Adrenal gland (tissue), 12 donors: ENCODE data around the gene STARD9. TPM values are rescaled to one million over a fixed set of nuclear protein-coding genes. Genes with fewer than 3 reads are reported as not detected.

ENCODE experiments used
- DNase-seq, 7 donors: peaks; one replicate each; pipeline ENCODE4 v3.0.0-alpha.2; 2019 to 2020
- H3K27ac ChIP-seq, 5 donors: fragments of 200-600 bp; sonication (generic) in 4 of 5; 1 replicate in 3 of 5; 2 replicates in 2 of 5; pipeline versions ENCODE4 v1.5.1 to v1.8.0; 2016 to 2020; ENCODE audit warnings: mild to moderate bottlenecking in 1 of 5
- H3K27me3 ChIP-seq: fragments of 200-600 bp; 2 replicates; pipeline ENCODE4 v1.8.0; 2021
- H3K36me3 ChIP-seq, 2 donors: fragments of 200-600 bp; replicated peaks in 1 of 2; 1 replicate in 1 of 2; 2 replicates in 1 of 2; pipeline versions ENCODE4 v1.5.1 to v1.8.0; 2018 to 2022
- H3K4me1 ChIP-seq, 2 donors: fragments of 200-600 bp; replicated peaks in 1 of 2; 1 replicate in 1 of 2; 2 replicates in 1 of 2; pipeline versions ENCODE4 v1.5.1 to v1.8.0; 2018 to 2021
- H3K4me3 ChIP-seq, 4 donors: fragments of 200-600 bp; sonication (generic) in 3 of 4; one replicate each; pipeline ENCODE4 v1.5.1; 2016 to 2018
- H3K9me3 ChIP-seq, 3 donors: fragments of 200-600 bp; sonication (generic) in 1 of 3; replicated peaks in 1 of 3; 1 replicate in 2 of 3; 2 replicates in 1 of 3; pipeline versions ENCODE4 v1.5.1 to v1.8.0; 2016 to 2021
- POLR2A ChIP-seq, 2 donors: fragments of 450-650 bp; IDR thresholded peaks; one replicate each; pipeline ENCODE4 v1.6.1; 2017; ENCODE audit warnings: antibody characterized with exemption in 2 of 2, mild to moderate bottlenecking in 2 of 2, moderate library complexity in 1 of 2
- WGBS, 4 donors: extraction: QIAGEN DNeasy Blood & Tissue Kit in 2 of 4; methylation state at CpG; one replicate each; pipeline versions ENCODE4 v1.1.5 to v1.1.7; 2013 to 2017; 5-methylcytosine and 5-hydroxymethylcytosine counted together
- intact Hi-C, 2 donors: fragments of 100-400 bp; cut with DNase I; formaldehyde crosslinking; loops; one replicate each; pipeline versions ENCODE4 v1.14.1 to v1.15.0; 2022 to 2023
- polyA plus RNA-seq, 3 donors: library from polyadenylated mRNA; stranded (reverse); fragments of 200-250 nt in 2 of 3; fragments of 350-450 nt in 1 of 3; fragmentation: Illumina TruSeq in 1 of 3; extraction: RNeasy Lipid Tissue Mini Kit (QIAGEN cat#74804) in 1 of 3; gene quantifications; one replicate each; pipeline ENCODE4 v1.2.3, GENCODE V29; 2013 to 2014
- total RNA-seq, 9 donors: library from RNA; depleted of rRNA in 4 of 9; stranded (reverse); fragments of >200 nt in 4 of 9; fragments of 120-200 nt in 1 of 9; fragmentation: NEBNext Ultra II Directional in 1 of 9; extraction: Animal tissue kit (Norgen Biotek cat#: 25700) in 1 of 9; gene quantifications; one replicate each; pipeline versions ENCODE4 v1.1.0 to v1.2.4, GENCODE V29; 2013 to 2023
- TF ChIP-seq, protein P1 (sequence below), 6 experiments: fragments of 450-650 bp in 4 of 6; fragments of 200-600 bp in 2 of 6; sonication (generic) in 1 of 6; IDR thresholded peaks; 1 replicate in 5 of 6; 2 replicates in 1 of 6; pipeline versions ENCODE4 v1.5.1 to v1.8.0; 2016 to 2021; ENCODE audit warnings: antibody characterized with exemption in 6 of 6, mild to moderate bottlenecking in 2 of 6, moderate library complexity in 1 of 6
- donor health status: healthy with polysubstance abuse.
- donor health status: Bipolar disorder and iron deficiency.
- donor health status: DM: yes; HTN: yes; CAD: no.
- donor health status: DM: no; HTN: no; CAD: no.
- donor health status: DM: no; HTN: no; CAD: no.
- donor health status: DM: yes; HTN: yes; CAD: no.

The STARD9 gene
- total and polyA plus RNA-seq, 12 donors = 0.71 to 8.7 (median 3.5) TPM

DNA sequence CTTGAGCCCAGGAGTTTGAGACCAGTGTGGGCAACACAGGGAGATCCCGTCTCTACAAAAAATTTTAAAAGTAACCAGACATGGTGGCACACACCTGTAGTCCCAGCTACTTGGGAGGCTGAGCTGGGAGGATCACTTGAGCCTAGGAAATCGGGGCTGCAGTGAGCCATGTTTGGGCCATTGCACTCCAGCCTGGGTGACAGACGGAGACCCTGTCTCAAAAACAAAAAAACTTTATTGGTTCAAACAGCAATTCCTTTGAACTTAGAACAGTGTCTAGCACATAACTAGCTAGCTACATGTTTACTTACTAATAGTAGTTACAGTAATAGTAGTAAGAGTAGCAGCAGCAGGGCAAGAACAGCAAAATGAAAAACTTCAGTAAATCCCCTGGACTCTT, 16.7 kb upstream of the STARD9 start:
- Histone ChIP-seq H3K27ac (no peak overlapping the region), H3K9me3 (no peaks in the 10 kb centered on the region), H3K27me3 (no peaks in the 10 kb centered on the region), H3K4me3 (no peak overlapping the region), H3K4me1 (no peaks in the 10 kb centered on the region), H3K36me3 (peaks cover 0 to 49% of the 10 kb centered on the region in 2 donors)
- DNase-seq = no peak
- intact Hi-C loops = loop anchor here in 1 of 2 donors (10.0 kb wide), 1 partner anchor 64 kb away; the partner anchor contains the start of genes SNAP23 and ZNF106
- WGBS, 4 donors = 95 to 100% (median 99%) methylated on average over 3 of the region's 3 CpGs
- no peak for TF ChIP-seq POLR2A (IDR thresholded peaks at IDR 0.05)
- TF ChIP-seq, protein P1, sequence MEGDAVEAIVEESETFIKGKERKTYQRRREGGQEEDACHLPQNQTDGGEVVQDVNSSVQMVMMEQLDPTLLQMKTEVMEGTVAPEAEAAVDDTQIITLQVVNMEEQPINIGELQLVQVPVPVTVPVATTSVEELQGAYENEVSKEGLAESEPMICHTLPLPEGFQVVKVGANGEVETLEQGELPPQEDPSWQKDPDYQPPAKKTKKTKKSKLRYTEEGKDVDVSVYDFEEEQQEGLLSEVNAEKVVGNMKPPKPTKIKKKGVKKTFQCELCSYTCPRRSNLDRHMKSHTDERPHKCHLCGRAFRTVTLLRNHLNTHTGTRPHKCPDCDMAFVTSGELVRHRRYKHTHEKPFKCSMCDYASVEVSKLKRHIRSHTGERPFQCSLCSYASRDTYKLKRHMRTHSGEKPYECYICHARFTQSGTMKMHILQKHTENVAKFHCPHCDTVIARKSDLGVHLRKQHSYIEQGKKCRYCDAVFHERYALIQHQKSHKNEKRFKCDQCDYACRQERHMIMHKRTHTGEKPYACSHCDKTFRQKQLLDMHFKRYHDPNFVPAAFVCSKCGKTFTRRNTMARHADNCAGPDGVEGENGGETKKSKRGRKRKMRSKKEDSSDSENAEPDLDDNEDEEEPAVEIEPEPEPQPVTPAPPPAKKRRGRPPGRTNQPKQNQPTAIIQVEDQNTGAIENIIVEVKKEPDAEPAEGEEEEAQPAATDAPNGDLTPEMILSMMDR (IDR thresholded peaks at IDR 0.05) = no peak

DNA sequence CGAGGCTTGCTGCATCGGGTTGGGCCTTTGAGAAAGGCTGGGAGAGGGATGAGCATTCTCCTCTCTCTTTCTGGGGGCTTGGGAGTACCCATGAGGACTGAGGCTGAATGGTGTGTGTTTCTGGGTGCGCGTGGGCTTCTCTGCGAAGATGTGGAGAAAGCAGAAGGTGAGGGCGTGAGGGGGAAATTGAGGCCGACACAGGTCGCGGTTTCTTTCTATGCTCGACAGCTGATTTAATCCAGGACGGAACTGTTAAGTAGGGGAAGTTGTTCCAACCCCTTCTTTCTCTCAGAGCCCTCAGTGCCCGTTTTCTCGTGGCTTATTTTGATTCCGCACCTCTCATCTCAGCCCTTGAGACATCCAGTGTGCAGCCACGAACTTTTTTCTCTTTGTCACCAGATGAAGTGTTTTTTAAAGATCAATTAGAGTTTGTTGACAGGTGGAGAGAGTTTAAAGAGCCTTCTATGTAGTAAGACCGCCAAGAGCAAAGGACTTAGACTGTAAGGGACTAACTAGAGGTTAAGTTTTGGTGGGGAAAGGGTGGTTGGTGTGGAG, 711 bp downstream of the STARD9 start:
- Histone ChIP-seq H3K27ac (peak overlapping the region in 3 of 5 donors; percentile 53 to 75 (median 67)), H3K36me3 (no peaks in the 10 kb centered on the region), H3K9me3 (no peaks in the 10 kb centered on the region), H3K4me3 (peak overlapping the region in 3 of 4 donors; percentile 29 to 73 (median 30)), H3K4me1 (peaks cover 3 to 30% of the 10 kb centered on the region in 2 donors), H3K27me3 (no peaks in the 10 kb centered on the region)
- DNase-seq = no peak
- WGBS, 4 donors = 27 to 35% (median 30%) methylated on average over 14 to 16 of the region's 16 CpGs
- TF ChIP-seq, protein P1 (IDR thresholded peaks at IDR 0.05) = no peak
- TF ChIP-seq POLR2A (IDR thresholded peaks at IDR 0.05) = no peak
- intact Hi-C loops = no loop called here

DNA sequence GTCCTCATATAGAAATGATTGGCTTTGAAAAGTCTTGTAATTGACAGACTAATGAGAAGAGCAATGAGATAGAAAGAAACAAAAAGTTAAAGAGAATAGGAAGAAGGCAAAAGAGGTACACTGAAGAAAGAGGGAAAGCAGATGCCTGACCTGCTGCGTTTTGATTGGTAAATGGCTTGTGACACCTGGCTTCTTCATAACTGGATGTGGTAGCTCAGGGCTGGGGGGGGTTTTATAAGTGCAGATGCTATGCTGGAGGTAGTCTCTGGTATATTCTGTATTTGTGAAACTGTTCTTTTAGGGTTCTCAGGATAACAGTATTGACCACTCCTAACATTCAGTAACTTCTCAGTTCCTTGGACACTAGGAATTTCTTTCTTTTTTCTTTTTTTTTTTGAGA, 1.4 kb downstream of the STARD9 start:
- H3K4me1 ChIP-seq = peaks cover 7 to 33% of the 10 kb centered on the region in 2 donors
- intact Hi-C loops = no loop called here
- no peak overlapping the region for H3K27ac ChIP-seq
- no peaks in the 10 kb centered on the region for H3K27me3 ChIP-seq
- no peak overlapping the region for H3K4me3 ChIP-seq
- no peaks in the 10 kb centered on the region for H3K9me3 ChIP-seq
- DNase-seq = no peak
- H3K36me3 ChIP-seq = no peaks in the 10 kb centered on the region
- WGBS, 4 donors = 85 to 95% (median 91%) methylated on average over 1 of the region's 1 CpG
- TF ChIP-seq, protein P1 (IDR thresholded peaks at IDR 0.05) = no peak
- no peak for TF ChIP-seq POLR2A (IDR thresholded peaks at IDR 0.05)

DNA sequence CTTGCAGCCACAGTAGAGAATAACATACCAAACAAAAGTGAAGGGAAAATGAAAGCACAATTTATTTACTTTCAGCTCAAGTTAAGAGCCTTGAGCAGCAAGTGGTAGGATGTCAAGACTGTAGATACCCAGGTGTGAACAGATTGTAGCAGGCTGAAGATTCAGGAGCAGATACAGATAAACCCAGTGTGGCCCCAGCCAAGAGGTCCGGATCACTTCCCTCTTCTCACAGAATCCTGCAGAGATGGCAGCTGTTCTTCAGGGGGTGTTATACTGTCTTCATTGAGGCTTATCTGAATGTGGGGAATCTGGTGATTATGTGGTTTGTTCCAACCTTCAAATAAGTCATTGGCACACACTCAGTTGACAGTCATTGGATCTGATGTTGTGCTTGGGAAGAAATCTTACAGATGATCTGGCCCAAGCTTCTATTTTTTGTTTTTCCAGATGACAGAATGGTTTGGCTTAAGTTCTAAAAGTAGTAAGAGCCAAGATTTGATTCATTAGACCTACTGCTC, 2.2 kb downstream of the STARD9 start:
- no peak for TF ChIP-seq POLR2A (IDR thresholded peaks at IDR 0.05)
- TF ChIP-seq, protein P1 (IDR thresholded peaks at IDR 0.05) = no peak
- H3K27me3 ChIP-seq = no peaks in the 10 kb centered on the region
- no peaks in the 10 kb centered on the region for H3K9me3 ChIP-seq
- 11 to 30% (median 16%) methylated on average over 1 of the region's 1 CpG for WGBS, 4 donors
- DNase-seq = peak in 2 of 7 donors; percentile 27 to 39
- intact Hi-C loops = no loop called here
- peaks cover 12 to 41% of the 10 kb centered on the region in 2 donors for H3K4me1 ChIP-seq
- peak overlapping the region in 1 of 5 donors; percentile 33 for H3K27ac ChIP-seq
- H3K4me3 ChIP-seq = no peak overlapping the region
- no peaks in the 10 kb centered on the region for H3K36me3 ChIP-seq
